Astrocyte of the spinal cord (primary cell): ENCODE data around the gene OXCT1.
A peak's percentile ranks its signal among the peaks of the same experiment; 100 is the strongest.
"Not testable (repeated sequence)": the region's sequence is repeated elsewhere in the genome, so short reads cannot be mapped to it uniquely, and the experiment has no call there.

Source experiments
- DNase-seq: peaks from one replicate; pipeline ENCODE4 v3.0.0; 2011; ENCODE audit warnings: low read depth, low spot score
- H3K4me3 ChIP-seq: 2 replicates; pipeline ENCODE4 v1.5.1; 2011; ENCODE audit warnings: low read depth, mild to moderate bottlenecking, low read length, moderate library complexity
- CTCF ChIP-seq: IDR thresholded peaks from 2 replicates; pipeline ENCODE4 v1.5.1; 2012; ENCODE audit warnings: low read depth, mild to moderate bottlenecking, low read length, inconsistent platforms
- in situ Hi-C: cut with HindIII; loops from 2 replicates; pipeline ENCODE4 v1.10.0; 2017; ENCODE audit warnings: low sequenced_read_pairs

The OXCT1 gene

GRCh38 chr5:41736641-41737040 lies 133.6 kb downstream of the OXCT1 start:
- no peak for TF ChIP-seq CTCF
- peak; percentile 24 for DNase-seq
- H3K4me3 ChIP-seq: no peak overlapping the region
- in situ Hi-C loops: no loop called here

- in situ Hi-C loops: no loop called here
- no peak overlapping the region for H3K4me3 ChIP-seq
- TF ChIP-seq CTCF: no peak
- DNase-seq: no peak
Observed at GRCh38 chr5:41735213-41735612, 135.0 kb downstream of the OXCT1 start.

- DNase-seq, in situ Hi-C loops, H3K4me3 ChIP-seq: not testable (repeated sequence)
Observed at GRCh38 chr5:41729381-41729780, 140.8 kb downstream of the OXCT1 start.

- in situ Hi-C loops: no loop called here
- no peak for TF ChIP-seq CTCF
- no peak overlapping the region for H3K4me3 ChIP-seq
- DNase-seq: no peak
Observed at GRCh38 chr5:41728281-41728680, 141.9 kb downstream of the OXCT1 start.

GRCh38 chr5:41722359-41722950 lies 147.8 kb downstream of the OXCT1 start:
- in situ Hi-C loops: no loop called here
- peak; percentile 28 for TF ChIP-seq CTCF
- H3K4me3 ChIP-seq: no peak overlapping the region
- peak; percentile 9 for DNase-seq

- no peak for DNase-seq
- no peak overlapping the region for H3K4me3 ChIP-seq
- TF ChIP-seq CTCF: no peak
- in situ Hi-C loops: no loop called here
Observed at GRCh38 chr5:41721516-41721915, 148.7 kb downstream of the OXCT1 start.

GRCh38 chr5:41716382-41716781 lies 153.8 kb downstream of the OXCT1 start:
- H3K4me3 ChIP-seq: no peak overlapping the region
- TF ChIP-seq CTCF: no peak
- in situ Hi-C loops: no loop called here
- no peak for DNase-seq

- DNase-seq, in situ Hi-C loops, H3K4me3 ChIP-seq: not testable (repeated sequence)
Observed at GRCh38 chr5:41714446-41714845, 155.8 kb downstream of the OXCT1 start.
